Measurements from ENCODE around the gene DDX43. TPM values are rescaled to one million over a fixed set of nuclear protein-coding genes. Genes with fewer than 3 reads are reported as not detected.
"Not testable (repeated sequence)": the region's sequence is repeated elsewhere in the genome, so short reads cannot be mapped to it uniquely, and the experiment has no call there.

DDX43 gene
- total RNA-seq, 1 experiment from 2014 or later, result 0.68 TPM

- TF ChIP-seq FOXP4 (CRISPR knock-in tag; IDR thresholded peaks at IDR 0.05) (no peak), TCF7 (CRISPR knock-in tag; IDR thresholded peaks at IDR 0.05; ENCODE audit: low read depth) (no peak), ZNF281 (CRISPR knock-in tag; IDR thresholded peaks at IDR 0.05) (no peak), SP1 (CRISPR knock-in tag; conservative IDR thresholded peaks at IDR 0.05) (no peak), CTCF (IDR thresholded peaks at IDR 0.05) (no peak), PREB (CRISPR knock-in tag; IDR thresholded peaks at IDR 0.05; ENCODE audit: borderline replicate concordance) (no peak), FOXK1 (CRISPR knock-in tag; IDR thresholded peaks at IDR 0.05) (no peak), FOXP1 (CRISPR knock-in tag; IDR thresholded peaks at IDR 0.05; ENCODE audit: borderline replicate concordance) (no peak)
Measured at GRCh38 chr6:73377225-73377624, 17.4 kb upstream of the DDX43 start (continued).

- H3K4me1 Mint-ChIP-seq; H3K27ac Mint-ChIP-seq; CTCF ChIA-PET; H3K9me3 Mint-ChIP-seq; POLR2A ChIA-PET; H3K4me3 Mint-ChIP-seq; ATAC-seq; H3K36me3 Mint-ChIP-seq; DNase-seq (ENCODE audit: low spot score); H3K27me3 Mint-ChIP-seq (ENCODE audit: low read depth): not testable (repeated sequence)
Measured at GRCh38 chr6:73381531-73381930, 13.1 kb upstream of the DDX43 start.

GRCh38 chr6:73382462-73383113 lies 12.0 kb upstream of the DDX43 start:
- Mint-ChIP-seq H3K27me3 (ENCODE audit: low read depth) (no peaks in the 10 kb centered on the region), H3K36me3 (no peaks in the 10 kb centered on the region), H3K4me3 (no peak overlapping the region), H3K4me1 (no peaks in the 10 kb centered on the region), H3K27ac (no peak overlapping the region), H3K9me3 (no peaks in the 10 kb centered on the region)
- CTCF ChIA-PET, result no interaction called here
- POLR2A ChIA-PET, result interaction anchor here (0.6 kb wide), 1 partner anchor 45 kb away, joined by 5 read pairs; no protein-coding TSS in a partner anchor
- ATAC-seq, result no peak
- no peak for DNase-seq (ENCODE audit: low spot score)
- TF ChIP-seq NFATC4 (CRISPR knock-in tag; IDR thresholded peaks at IDR 0.05) (no peak), ATF1 (CRISPR knock-in tag; IDR thresholded peaks at IDR 0.05) (no peak), FOXP1 (CRISPR knock-in tag; IDR thresholded peaks at IDR 0.05; ENCODE audit: borderline replicate concordance) (no peak), IRF1 (CRISPR knock-in tag; IDR thresholded peaks at IDR 0.05) (no peak), SMAD4 (CRISPR knock-in tag; IDR thresholded peaks at IDR 0.05) (no peak), ZNF532 (CRISPR knock-in tag; IDR thresholded peaks at IDR 0.05; ENCODE audit: borderline replicate concordance) (no peak), ATF3 (CRISPR knock-in tag; conservative IDR thresholded peaks at IDR 0.05) (no peak), SP1 (CRISPR knock-in tag; conservative IDR thresholded peaks at IDR 0.05) (no peak), MAX (CRISPR knock-in tag; IDR thresholded peaks at IDR 0.05) (no peak), E2F5 (CRISPR knock-in tag; IDR thresholded peaks at IDR 0.05) (no peak)

All from WTC11 (cell line).